Measurements from ENCODE around the gene TARS2.

The TARS2 gene

GRCh38 chr1:150555971-150556865 is 69.0 kb downstream of the TARS2 start:
- DNase-seq (ENCODE audit: low read depth in 2 of 2) = no peak

DNA sequence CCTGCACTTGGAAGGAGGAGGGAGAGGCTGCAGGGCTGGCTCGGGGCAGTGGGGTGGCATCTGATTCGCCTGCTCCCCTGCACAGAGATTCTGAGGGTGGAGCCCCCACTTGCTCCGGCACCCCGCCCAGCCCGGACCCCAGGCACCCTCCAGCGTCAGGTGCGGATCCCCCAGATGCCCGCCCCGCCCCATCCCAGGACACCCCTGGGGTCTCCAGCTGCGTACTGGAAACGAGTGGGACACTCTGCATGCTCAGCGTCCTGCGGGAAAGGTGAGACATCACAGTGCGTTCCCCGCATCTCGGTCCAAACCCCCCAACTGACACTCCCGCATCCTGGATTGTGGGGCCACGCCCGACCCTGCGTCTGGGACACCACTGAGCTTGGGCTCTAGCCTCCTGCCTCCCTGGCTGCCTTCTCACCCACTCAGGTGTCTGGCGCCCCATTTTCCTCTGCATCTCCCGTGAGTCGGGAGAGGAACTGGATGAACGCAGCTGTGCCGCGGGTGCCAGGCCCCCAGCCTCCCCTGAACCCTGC is 69.9 kb downstream of the TARS2 start:
- DNase-seq (ENCODE audit: low read depth in 2 of 2) = no peak

Data from stimulated activated CD4-positive, alpha-beta T cell treated with anti-CD3 and anti-CD28 coated beads, Interleukin-12 subunit alpha, Interleukin-12 subunit beta, amount 100 ng/mL, for 24 hours (primary cell).